Astrocyte (in vitro differentiated cells and primary cell): Measurements from ENCODE around the gene DGKB.

Source experiments
- CTCF ChIP-seq: IDR thresholded peaks from 2 replicates; pipeline ENCODE4 v1.5.1; 2011; ENCODE audit warnings: low read depth, mild to moderate bottlenecking, inconsistent platforms, low read length, moderate library complexity; ENCODE audit not compliant: insufficient read depth
- EZH2 ChIP-seq: IDR thresholded peaks from 2 replicates; pipeline ENCODE4 v1.6.1; 2012; ENCODE audit warnings: mild to moderate bottlenecking, low read length, inconsistent platforms; ENCODE audit not compliant: insufficient read depth

GRCh38 chr7:14734839-14735321 lies 167.7 kb downstream of the DGKB start:
- TF ChIP-seq CTCF (no peak), EZH2 (no peak)
